Left ventricle myocardium superior (tissue), 1 donor: ENCODE results near the gene PRKRA. TPM values are rescaled to one million over a fixed set of nuclear protein-coding genes. Genes with fewer than 3 reads are reported as not detected.

ENCODE experiments used
- ATAC-seq: fragments of 200-7000 bp; cut with Tn5 transposase; one replicate; pipeline ENCODE4 v1.9.1; 2020; ENCODE audit warnings: mild to moderate bottlenecking, moderate library complexity
- DNase-seq: peaks from one replicate; pipeline ENCODE4 v3.0.0-alpha.2; 2020
- intact Hi-C: fragments of 100-400 bp; cut with micrococcal nuclease; formaldehyde crosslinking; loops from one replicate; pipeline ENCODE4 v1.11.0; 2022
- long read RNA-seq: library from polyadenylated mRNA; unstranded; transcript quantifications from one replicate; pipeline ENCODE4 v2.0.0, GENCODE V29; 2021
- total RNA-seq: library from RNA; stranded (reverse); fragmentation: NEBNext Ultra II Directional; extraction: Animal tissue kit (Norgen Biotek cat#: 25700); gene quantifications from one replicate; pipeline ENCODE4 v1.2.1, GENCODE V29; 2021
- donor health status: DM: no; HTN: yes; CAD: no; lungs with severe emphysema.

PRKRA gene
- total RNA-seq: 48.8 TPM
- long read RNA-seq, transcript PRKRA-201 (8 exons, 1,826 nt): major isoform, 126 of 149 reads
- long read RNA-seq, partial matches to known transcripts: 2 of 149 reads
- long read RNA-seq, other reads (novel, unspliced or antisense): 20 of 149 reads

GRCh38 chr2:178450774-178451525 is at the start of gene PRKRA, which contains the start of gene PJVK:
TSS of gene PRKRA (minus strand) at chr2:178451175. CDS start at chr2:178451030, 145 bp downstream.
TSS of gene PJVK (plus strand) at chr2:178451378. CDS start at chr2:178453410, 2,032 bp downstream.
- DNase-seq (peak; percentile 99), ATAC-seq (peak; percentile 98)
- intact Hi-C loops: no loop called here

- no peak for ATAC-seq
- intact Hi-C loops: no loop called here
- DNase-seq: no peak
These were observed 48.7 kb upstream of the PRKRA start for GRCh38 chr2:178499640-178500039.

GRCh38 chr2:178498137-178498536 is 47.2 kb upstream of the PRKRA start:
- ATAC-seq (peak; percentile 56), DNase-seq (no peak)
- intact Hi-C loops: no loop called here

- no peak for ATAC-seq
- intact Hi-C loops: no loop called here
- DNase-seq: no peak
These were observed 45.1 kb upstream of the PRKRA start for GRCh38 chr2:178496049-178496448.

- intact Hi-C loops: no loop called here
- ATAC-seq (no peak), DNase-seq (no peak)
These were observed 40.6 kb upstream of the PRKRA start for GRCh38 chr2:178491612-178492011.

GRCh38 chr2:178485356-178485755 is 34.4 kb upstream of the PRKRA start:
- ATAC-seq (no peak), DNase-seq (no peak)
- intact Hi-C loops: no loop called here

- intact Hi-C loops: no loop called here
- DNase-seq (no peak), ATAC-seq (peak; percentile 4)
These were observed 33.5 kb upstream of the PRKRA start for GRCh38 chr2:178484245-178485041.

- intact Hi-C loops: no loop called here
- DNase-seq (no peak), ATAC-seq (no peak)
These were observed 31.5 kb upstream of the PRKRA start for GRCh38 chr2:178482437-178482836.

GRCh38 chr2:178480227-178481181 is 29.5 kb upstream of the PRKRA start, which contains the start of gene PLEKHA3:
TSS of gene PLEKHA3 (plus strand) at chr2:178480457. CDS start at chr2:178480870, 413 bp downstream.
- ATAC-seq (peak; percentile 90), DNase-seq (peak; percentile 99)
- intact Hi-C loops: no loop called here

- ATAC-seq: no peak
- DNase-seq: peak; percentile 29
- intact Hi-C loops: no loop called here
These were observed 28.8 kb upstream of the PRKRA start for GRCh38 chr2:178479758-178480226.

GRCh38 chr2:178479275-178479616 is 28.3 kb upstream of the PRKRA start:
- intact Hi-C loops: no loop called here
- no peak for ATAC-seq

GRCh38 chr2:178478439-178479274 is 27.7 kb upstream of the PRKRA start, which contains the start of gene FKBP7:
TSS of gene FKBP7 (minus strand) at chr2:178478600. CDS start at chr2:178478499, 101 bp downstream.
- intact Hi-C loops: no loop called here
- ATAC-seq (peak; percentile 84), DNase-seq (peak; percentile 94)

More at GRCh38 chr2:178479275-178479616, 28.3 kb upstream of the PRKRA start:
- DNase-seq: no peak

GRCh38 chr2:178478130-178478438 is 27.1 kb upstream of the PRKRA start:
- DNase-seq: no peak
- ATAC-seq: no peak
- intact Hi-C loops: no loop called here

GRCh38 chr2:178477443-178478129 is 26.6 kb upstream of the PRKRA start:
- intact Hi-C loops: no loop called here
- no peak for ATAC-seq
- no peak for DNase-seq

GRCh38 chr2:178476477-178476876 is 25.5 kb upstream of the PRKRA start:
- ATAC-seq (no peak), DNase-seq (no peak)
- intact Hi-C loops: no loop called here

- no peak for DNase-seq
- intact Hi-C loops: no loop called here
- ATAC-seq: no peak
These were observed 23.6 kb upstream of the PRKRA start for GRCh38 chr2:178474560-178474959.

GRCh38 chr2:178473931-178474330 is 23.0 kb upstream of the PRKRA start:
- no peak for ATAC-seq
- intact Hi-C loops: no loop called here
- no peak for DNase-seq

GRCh38 chr2:178473373-178473772 is 22.4 kb upstream of the PRKRA start:
- ATAC-seq: no peak
- intact Hi-C loops: no loop called here
- DNase-seq: no peak
